ENCODE data around the gene NTHL1. TPM values are rescaled to one million over a fixed set of nuclear protein-coding genes. Genes with fewer than 3 reads are reported as not detected.

NTHL1 gene
- total RNA-seq, 1 donor from 2014 or later = 28.5 TPM

- DNase-seq (ENCODE audit: extremely low spot score in 2 of 2) = no peak
- Histone ChIP-seq H3K36me3 (peaks cover 0 to 32% of the 10 kb centered on the region in 2 donors), H3K4me3 (no peak overlapping the region), H3K4me1 (peaks cover 61% of the 10 kb centered on the region), H3K9me3 (no peaks in the 10 kb centered on the region), H3K27ac (no peak overlapping the region), H3K27me3 (no peaks in the 10 kb centered on the region)
- intact Hi-C loops (cut with DNase I) = no loop called here
- TF ChIP-seq POLR2A (IDR thresholded peaks at IDR 0.05) (no peak), POLR2AphosphoS5 (IDR thresholded peaks at IDR 0.05; ENCODE audit: insufficient read depth in 1 of 2, low read depth in 1 of 2) (no peak)
- TF ChIP-seq, protein P1, sequence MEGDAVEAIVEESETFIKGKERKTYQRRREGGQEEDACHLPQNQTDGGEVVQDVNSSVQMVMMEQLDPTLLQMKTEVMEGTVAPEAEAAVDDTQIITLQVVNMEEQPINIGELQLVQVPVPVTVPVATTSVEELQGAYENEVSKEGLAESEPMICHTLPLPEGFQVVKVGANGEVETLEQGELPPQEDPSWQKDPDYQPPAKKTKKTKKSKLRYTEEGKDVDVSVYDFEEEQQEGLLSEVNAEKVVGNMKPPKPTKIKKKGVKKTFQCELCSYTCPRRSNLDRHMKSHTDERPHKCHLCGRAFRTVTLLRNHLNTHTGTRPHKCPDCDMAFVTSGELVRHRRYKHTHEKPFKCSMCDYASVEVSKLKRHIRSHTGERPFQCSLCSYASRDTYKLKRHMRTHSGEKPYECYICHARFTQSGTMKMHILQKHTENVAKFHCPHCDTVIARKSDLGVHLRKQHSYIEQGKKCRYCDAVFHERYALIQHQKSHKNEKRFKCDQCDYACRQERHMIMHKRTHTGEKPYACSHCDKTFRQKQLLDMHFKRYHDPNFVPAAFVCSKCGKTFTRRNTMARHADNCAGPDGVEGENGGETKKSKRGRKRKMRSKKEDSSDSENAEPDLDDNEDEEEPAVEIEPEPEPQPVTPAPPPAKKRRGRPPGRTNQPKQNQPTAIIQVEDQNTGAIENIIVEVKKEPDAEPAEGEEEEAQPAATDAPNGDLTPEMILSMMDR (IDR thresholded peaks at IDR 0.05) = no peak
Measured at GRCh38 chr16:2004795-2005517, 42.7 kb downstream of the NTHL1 start.

- no peak overlapping the region for H3K4me3 ChIP-seq
- TF ChIP-seq POLR2A (IDR thresholded peaks at IDR 0.05) (no peak), POLR2AphosphoS5 (IDR thresholded peaks at IDR 0.05; ENCODE audit: insufficient read depth in 1 of 2, low read depth in 1 of 2) (peak in 1 of 2 donors; percentile 13)
- TF ChIP-seq, protein P1 (IDR thresholded peaks at IDR 0.05) = peak; percentile 54 to 79 (median 61)
- H3K9me3 ChIP-seq = no peaks in the 10 kb centered on the region
- no peak overlapping the region for H3K27ac ChIP-seq
- intact Hi-C loops (cut with DNase I) = no loop called here
- peaks cover 58% of the 10 kb centered on the region for H3K4me1 ChIP-seq
- no peak for DNase-seq (ENCODE audit: extremely low spot score in 2 of 2)
- peaks cover 0 to 41% of the 10 kb centered on the region in 2 donors for H3K36me3 ChIP-seq
- no peaks in the 10 kb centered on the region for H3K27me3 ChIP-seq
Measured at GRCh38 chr16:2003827-2004641, 43.6 kb downstream of the NTHL1 start.

DNA sequence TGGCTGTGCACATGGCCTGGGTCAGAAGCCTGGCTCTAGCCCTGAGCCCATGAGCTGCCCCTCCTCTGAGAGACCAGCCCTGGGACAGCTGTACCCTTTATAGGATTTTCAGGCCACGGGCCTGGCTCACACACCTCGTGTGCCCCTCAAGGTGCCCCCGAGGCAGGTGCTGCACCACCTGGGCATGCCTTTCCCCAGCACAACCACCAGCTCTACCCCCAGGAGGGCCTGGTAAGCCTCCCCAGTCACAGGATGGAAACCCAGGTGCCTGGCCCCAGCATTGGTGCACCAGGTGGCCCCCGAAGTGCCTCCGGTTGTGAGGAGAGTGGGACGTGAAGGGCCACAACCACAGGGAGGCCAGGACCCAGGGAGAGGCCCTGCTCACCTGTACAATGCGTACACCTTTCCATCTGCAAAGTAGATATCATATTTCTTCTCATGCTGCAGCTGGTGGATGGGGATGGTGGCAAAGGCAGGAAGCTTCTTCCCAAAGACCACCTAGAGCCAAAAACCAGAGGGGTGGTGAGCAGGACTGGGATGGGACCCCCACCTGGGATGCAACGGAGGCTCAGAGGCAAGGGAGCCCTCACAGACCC, 44.3 kb downstream of the NTHL1 start:
- no peaks in the 10 kb centered on the region for H3K27me3 ChIP-seq
- DNase-seq (ENCODE audit: extremely low spot score in 2 of 2) = no peak
- H3K4me3 ChIP-seq = no peak overlapping the region
- H3K4me1 ChIP-seq = peaks cover 51% of the 10 kb centered on the region
- no peaks in the 10 kb centered on the region for H3K9me3 ChIP-seq
- H3K36me3 ChIP-seq = peaks cover 0 to 48% of the 10 kb centered on the region in 2 donors
- TF ChIP-seq POLR2A (IDR thresholded peaks at IDR 0.05) = no peak
- TF ChIP-seq POLR2AphosphoS5 (IDR thresholded peaks at IDR 0.05; ENCODE audit: insufficient read depth in 1 of 2, low read depth in 1 of 2) = no peak
- TF ChIP-seq, protein P1 (IDR thresholded peaks at IDR 0.05) = no peak
- H3K27ac ChIP-seq = no peak overlapping the region
- intact Hi-C loops (cut with DNase I) = no loop called here

DNA sequence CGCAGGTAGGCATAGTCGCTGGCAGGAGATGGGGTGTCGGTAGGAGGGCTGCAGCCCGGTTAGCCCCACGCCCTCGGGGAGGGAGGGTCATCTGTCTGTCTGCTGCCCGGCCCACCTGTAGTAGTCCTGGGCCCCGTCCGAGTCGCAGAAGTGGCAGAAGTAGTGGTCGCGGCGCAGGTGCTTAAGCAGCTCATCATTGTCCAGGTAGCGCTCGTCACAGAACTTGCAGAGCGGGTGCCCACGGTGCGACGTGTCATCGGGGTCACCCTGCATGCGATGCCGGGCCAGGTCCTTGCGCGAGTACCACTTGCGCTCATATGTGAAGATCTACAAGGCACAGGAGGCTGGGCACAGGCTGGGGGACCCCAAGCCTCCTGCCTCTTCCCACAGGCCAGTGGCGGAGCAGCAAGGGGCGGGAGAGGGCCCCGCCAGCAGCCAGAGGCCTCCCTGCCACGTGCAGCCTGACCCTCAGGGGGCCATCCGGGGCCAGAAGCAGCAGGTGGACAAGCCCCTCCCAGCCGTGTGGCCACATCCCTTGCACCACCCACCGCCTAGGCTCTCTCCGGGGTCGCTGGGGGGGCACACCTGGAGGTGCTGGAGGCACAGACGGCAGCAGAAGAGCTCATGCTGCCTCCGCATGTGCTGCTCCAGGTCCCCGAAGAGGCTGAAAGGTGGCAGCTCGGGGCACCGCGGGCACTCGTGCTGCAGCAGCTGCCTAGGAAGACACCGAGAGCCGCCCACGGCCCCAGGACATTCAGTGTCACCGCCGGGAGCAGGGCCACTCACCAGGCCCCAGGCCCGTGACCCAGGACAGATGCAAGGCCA, 45.0 kb downstream of the NTHL1 start:
- Histone ChIP-seq H3K9me3 (no peaks in the 10 kb centered on the region), H3K4me1 (peaks cover 43% of the 10 kb centered on the region), H3K4me3 (no peak overlapping the region), H3K36me3 (peaks cover 0 to 56% of the 10 kb centered on the region in 2 donors), H3K27me3 (no peaks in the 10 kb centered on the region), H3K27ac (no peak overlapping the region)
- no peak for DNase-seq (ENCODE audit: extremely low spot score in 2 of 2)
- TF ChIP-seq POLR2AphosphoS5 (IDR thresholded peaks at IDR 0.05; ENCODE audit: insufficient read depth in 1 of 2, low read depth in 1 of 2) (no peak), POLR2A (IDR thresholded peaks at IDR 0.05) (no peak)
- TF ChIP-seq, protein P1 (IDR thresholded peaks at IDR 0.05) = no peak
- intact Hi-C loops (cut with DNase I) = no loop called here

All from vagina (tissue), 2 donors.